SK-N-MC (cell line): Measurements from ENCODE around the gene CSPG5.

Experiments used
- DNase-seq: peaks from one replicate; pipeline ENCODE4 v3.0.0-alpha.2; 2011; ENCODE audit warnings: low read depth, low spot score
- H3K27ac ChIP-seq: fragments of 200-600 bp; sonication (generic); 2 replicates; pipeline ENCODE4 v1.5.1; 2016; ENCODE audit warnings: mixed run types
- H3K36me3 ChIP-seq: fragments of 200-600 bp; sonication (generic); 2 replicates; pipeline ENCODE4 v1.6.1; 2017; ENCODE audit warnings: antibody characterized with exemption, low read length, mixed read lengths; ENCODE audit not compliant: insufficient read depth
- H3K4me3 ChIP-seq: fragments of 200-600 bp; sonication (generic); 2 replicates; pipeline ENCODE4 v1.5.1; 2016
- H3K9ac ChIP-seq: fragments of 200-600 bp; sonication (generic); 2 replicates; pipeline ENCODE4 v1.8.0; 2017; ENCODE audit warnings: mixed run types, mixed read lengths; ENCODE audit not compliant: insufficient read length
- H3K9me3 ChIP-seq: fragments of 200-600 bp; sonication (generic); 2 replicates; pipeline ENCODE4 v1.6.1; 2017; ENCODE audit warnings: low read depth, mild to moderate bottlenecking, antibody characterized with exemption, low read length, moderate library complexity, mixed read lengths
- EZH2 ChIP-seq: fragments of 200-600 bp; sonication (generic); IDR thresholded peaks from one replicate; pipeline ENCODE4 v1.6.1; 2017; ENCODE audit warnings: antibody characterized with exemption
- FOXP2 ChIP-seq: optimal IDR thresholded peaks from 2 replicates; pipeline ENCODE3; 2011; ENCODE audit warnings: mild to moderate bottlenecking, moderate library complexity; ENCODE audit not compliant: insufficient read depth; ENCODE audit errors: extremely low read length, control extremely low read depth
- POLR2AphosphoS5 ChIP-seq: IDR thresholded peaks from 2 replicates; pipeline ENCODE4 v1.6.1; 2012; ENCODE audit warnings: mild to moderate bottlenecking, low read depth, low read length, borderline replicate concordance

The CSPG5 gene

DNA sequence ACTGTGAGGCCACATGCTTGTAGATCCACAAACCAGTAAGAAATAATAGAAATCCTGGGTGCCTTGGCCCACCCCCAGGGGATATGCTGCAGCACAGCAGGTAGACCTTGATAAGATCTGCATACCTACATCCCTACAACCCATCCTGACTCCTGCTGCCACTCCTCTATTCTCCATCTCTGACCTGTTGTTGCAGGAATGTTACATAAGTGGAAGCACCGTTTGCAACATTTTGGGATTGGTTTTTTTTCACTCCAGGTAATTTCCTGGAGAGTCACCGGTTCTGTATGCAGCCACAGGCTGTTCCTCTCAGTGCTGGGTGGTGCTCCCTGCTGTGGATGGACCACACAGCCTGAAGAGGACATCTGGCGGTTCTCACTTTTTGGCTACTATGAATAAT is 16.1 kb upstream of the CSPG5 start:
- Histone ChIP-seq H3K4me3 (no peak overlapping the region), H3K27ac (no peak overlapping the region), H3K36me3 (peaks cover 51% of the 10 kb centered on the region), H3K9ac (no peak overlapping the region), H3K9me3 (no peaks in the 10 kb centered on the region)
- no peak for DNase-seq
- TF ChIP-seq FOXP2 (no peak), EZH2 (no peak), POLR2AphosphoS5 (no peak)

- DNase-seq: no peak
- peaks cover 64% of the 10 kb centered on the region for H3K36me3 ChIP-seq
- H3K9me3 ChIP-seq: no peaks in the 10 kb centered on the region
- TF ChIP-seq POLR2AphosphoS5 (no peak), EZH2 (no peak), FOXP2 (no peak)
- H3K4me3 ChIP-seq: no peak overlapping the region
- peak overlapping the region; percentile 19; the same call in 1 of the 2 replicates for H3K27ac ChIP-seq
- no peak overlapping the region for H3K9ac ChIP-seq
These were observed 13.6 kb upstream of the CSPG5 start for GRCh38 chr3:47592066-47592795.

DNA sequence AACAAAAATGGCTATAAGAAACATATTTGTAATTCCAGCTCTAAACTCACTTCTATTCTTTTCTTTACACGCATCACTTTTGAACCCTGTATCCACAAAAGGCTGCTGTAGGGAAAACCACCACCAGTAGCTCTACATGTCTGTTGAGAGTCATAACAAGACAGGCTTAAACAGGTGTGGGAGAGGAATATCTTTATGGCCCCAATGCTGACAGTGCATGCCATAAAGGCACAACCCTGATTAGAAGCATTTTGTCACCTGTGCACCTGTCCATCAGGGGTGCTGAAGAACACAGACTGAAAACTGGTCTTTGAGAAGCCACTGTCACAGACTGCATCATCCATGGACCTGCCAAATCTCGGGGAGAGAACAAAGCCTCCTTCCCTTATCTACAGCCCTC is 11.6 kb upstream of the CSPG5 start:
- peaks cover 81% of the 10 kb centered on the region for H3K36me3 ChIP-seq
- no peak for TF ChIP-seq EZH2
- H3K9me3 ChIP-seq: no peaks in the 10 kb centered on the region
- DNase-seq: no peak
- no peak overlapping the region for H3K4me3 ChIP-seq
- no peak overlapping the region for H3K27ac ChIP-seq
- H3K9ac ChIP-seq: no peak overlapping the region

GRCh38 chr3:47588587-47588986 is 9.9 kb upstream of the CSPG5 start:
- H3K36me3 ChIP-seq: peaks cover 71% of the 10 kb centered on the region
- no peak overlapping the region for H3K4me3 ChIP-seq
- DNase-seq: no peak
- H3K9me3 ChIP-seq: no peaks in the 10 kb centered on the region
- no peak overlapping the region for H3K9ac ChIP-seq
- TF ChIP-seq POLR2AphosphoS5: no peak
- no peak for TF ChIP-seq EZH2
- TF ChIP-seq FOXP2: no peak
- H3K27ac ChIP-seq: no peak overlapping the region

DNA sequence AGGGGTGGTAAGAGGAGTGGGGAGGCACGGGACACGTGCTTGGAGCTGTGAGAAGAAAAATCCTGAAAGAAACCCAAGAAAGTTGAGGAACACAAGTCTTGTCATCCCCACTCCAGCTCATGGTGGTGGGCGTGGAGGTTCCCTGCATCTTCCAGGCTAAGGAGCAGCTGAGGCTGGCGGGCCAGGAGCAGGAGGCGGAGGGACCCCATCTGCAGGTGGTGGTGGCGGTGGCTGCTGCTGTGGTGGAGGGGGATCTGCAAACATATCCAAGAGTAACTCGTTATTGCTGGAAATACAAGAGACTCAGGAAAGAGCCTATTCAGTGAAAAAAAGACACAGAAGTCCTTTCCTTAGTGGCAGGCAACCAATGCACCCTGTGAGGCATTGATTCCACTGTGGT is 9.4 kb upstream of the CSPG5 start:
- TF ChIP-seq POLR2AphosphoS5 (no peak), FOXP2 (no peak), EZH2 (no peak)
- no peak for DNase-seq
- Histone ChIP-seq H3K27ac (no peak overlapping the region), H3K9ac (no peak overlapping the region), H3K9me3 (no peaks in the 10 kb centered on the region), H3K4me3 (no peak overlapping the region), H3K36me3 (peaks cover 68% of the 10 kb centered on the region)

GRCh38 chr3:47586746-47587145 is 8.1 kb upstream of the CSPG5 start:
- Histone ChIP-seq H3K9me3 (no peaks in the 10 kb centered on the region), H3K27ac (0 out of 2 replicates have a peak overlapping the region, but pooled peaks have one; percentile 9), H3K9ac (no peak overlapping the region), H3K36me3 (peaks cover 60% of the 10 kb centered on the region), H3K4me3 (no peak overlapping the region)
- TF ChIP-seq FOXP2 (no peak), EZH2 (no peak), POLR2AphosphoS5 (no peak)
- no peak for DNase-seq

DNA sequence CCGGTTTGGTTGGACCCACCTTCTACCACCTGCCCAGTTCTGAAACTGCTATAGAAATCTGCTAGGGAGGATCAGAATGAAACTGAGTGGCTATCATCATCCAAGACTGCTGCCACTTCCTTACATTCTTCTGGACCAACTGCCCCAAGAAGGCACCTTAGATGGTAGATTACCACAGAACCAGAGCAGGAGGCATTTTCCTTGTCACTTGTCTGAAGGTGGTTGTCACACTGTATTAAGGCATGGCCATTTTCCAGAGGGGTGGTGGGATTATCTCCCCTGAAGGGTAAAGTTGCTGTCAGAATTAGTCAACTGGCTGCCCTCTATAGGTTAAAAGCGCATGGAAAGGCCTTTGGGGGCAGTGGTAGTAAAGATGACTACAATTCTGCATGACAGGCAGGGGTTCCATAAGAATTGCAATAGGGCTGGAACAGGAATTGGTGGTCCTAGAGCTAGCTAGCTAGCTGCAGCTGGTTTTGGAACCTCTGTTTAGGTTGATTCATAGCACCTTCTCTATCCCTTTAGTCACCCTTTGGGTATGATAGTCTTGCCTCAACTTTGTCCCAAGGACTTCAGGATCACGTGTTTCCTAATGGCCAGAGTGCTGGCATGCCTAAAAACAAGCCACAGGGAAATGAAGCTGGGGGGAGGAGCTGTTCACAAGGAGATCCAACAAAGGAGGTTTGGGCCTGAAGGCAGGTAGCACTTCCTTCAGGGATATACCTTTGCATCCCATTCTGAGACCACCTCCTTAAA is 4.8 kb upstream of the CSPG5 start:
- H3K36me3 ChIP-seq: peaks cover 32% of the 10 kb centered on the region
- no peak overlapping the region for H3K4me3 ChIP-seq
- no peak overlapping the region for H3K27ac ChIP-seq
- DNase-seq: no peak
- no peak overlapping the region for H3K9ac ChIP-seq
- TF ChIP-seq EZH2 (no peak), POLR2AphosphoS5 (no peak; the same call in 1 of the 2 replicates), FOXP2 (no peak)
- H3K9me3 ChIP-seq: no peaks in the 10 kb centered on the region

- no peak overlapping the region for H3K9ac ChIP-seq
- no peak for DNase-seq
- no peaks in the 10 kb centered on the region for H3K9me3 ChIP-seq
- H3K4me3 ChIP-seq: no peak overlapping the region
- H3K36me3 ChIP-seq: peaks cover 16% of the 10 kb centered on the region
- no peak; the same call in 1 of the 2 replicates for TF ChIP-seq POLR2AphosphoS5
- TF ChIP-seq FOXP2: no peak
- no peak for TF ChIP-seq EZH2
- 0 out of 2 replicates have a peak overlapping the region, but pooled peaks have one; percentile 19 for H3K27ac ChIP-seq
These were observed 3.2 kb upstream of the CSPG5 start for GRCh38 chr3:47581835-47582234.

DNA sequence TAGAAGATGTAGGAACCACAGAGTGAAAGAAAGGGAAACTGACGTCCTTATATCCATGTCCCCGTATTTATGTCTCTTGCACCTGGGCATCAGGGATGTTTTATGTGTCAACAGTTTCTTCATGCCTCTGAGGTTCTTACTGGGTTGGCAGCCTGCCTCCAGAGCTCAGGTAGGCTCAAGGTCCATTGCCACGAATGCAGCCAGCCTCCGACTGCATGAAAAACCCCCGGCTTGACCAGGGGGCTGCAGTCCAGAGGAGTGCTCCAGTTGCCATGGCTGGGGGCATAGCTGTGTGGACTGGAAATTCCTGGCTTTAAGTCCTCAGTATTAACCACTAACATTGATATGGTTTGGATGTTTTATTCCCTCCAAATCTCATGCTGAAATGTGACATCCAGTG is 2.8 kb upstream of the CSPG5 start:
- Histone ChIP-seq H3K9me3 (no peaks in the 10 kb centered on the region), H3K27ac (no peak overlapping the region)

More for the DNA sequence above, 2.8 kb upstream of the CSPG5 start:
- Histone ChIP-seq H3K36me3 (peaks cover 12% of the 10 kb centered on the region), H3K9ac (no peak overlapping the region), H3K4me3 (no peak overlapping the region)
- no peak for TF ChIP-seq EZH2
- TF ChIP-seq POLR2AphosphoS5: peak; percentile 27; the same call in 1 of the 2 replicates
- DNase-seq: no peak
